Caco-2 (cell line): ENCODE data around the gene RSPH6A. TPM values are rescaled to one million over a fixed set of nuclear protein-coding genes. Genes with fewer than 3 reads are reported as not detected.
A peak's percentile ranks its signal among the peaks of the same experiment; 100 is the strongest.

Source experiments
- BruUV-seq: library from RNA; stranded (reverse); fragments of 400-500 nt; replicated peaks from 2 replicates; lab custom pipeline; 2021; lab: Mats Ljungman, UMichigan
- CTCF ChIA-PET: fragments of 300-600 bp; sonication (Branson Sonifier 250); formaldehyde crosslinking; loops from one replicate; lab custom pipeline; 2022; ENCODE audit warnings: antibody characterized with exemption; lab: Charles Lee
- POLR2A ChIA-PET: fragments of 300-600 bp; sonication (Branson Sonifier 250); formaldehyde crosslinking; loops from one replicate; lab custom pipeline; 2022; ENCODE audit warnings: antibody characterized with exemption; lab: Charles Lee
- DNase-seq, 2 experiments: peaks; one replicate each; pipeline versions ENCODE4 v3.0.0 to v3.0.0-alpha.2; 2020 to 2022
- H3K27me3 ChIP-seq: replicated peaks from 2 replicates; pipeline ENCODE4 v1.6.0; 2011; ENCODE audit warnings: low read length; ENCODE audit not compliant: control insufficient read depth, insufficient read depth
- H3K36me3 ChIP-seq: 2 replicates; pipeline ENCODE4 v1.5.1; 2011; ENCODE audit warnings: low read length; ENCODE audit not compliant: control insufficient read depth, insufficient read depth
- H3K4me1 ChIP-seq: fragments of 250-450 bp; sonication (Bioruptor Pico); 2 replicates; pipeline ENCODE4 v1.5.1; 2020; ENCODE audit warnings: mild to moderate bottlenecking
- H3K4me3 ChIP-seq: 2 replicates; pipeline ENCODE4 v1.5.1; 2011; ENCODE audit warnings: low read depth, mild to moderate bottlenecking, control low read depth, low read length
- H3K9me3 ChIP-seq: fragments of 250-450 bp; sonication (Bioruptor Pico); 2 replicates; pipeline ENCODE4 v1.5.1; 2020; ENCODE audit warnings: mild to moderate bottlenecking, moderate library complexity
- H3K27ac Mint-ChIP-seq: one replicate; pipeline ENCODE4 v1.8.0; 2022; ENCODE audit warnings: mixed read lengths; ENCODE audit not compliant: unreplicated experiment
- H3K27me3 Mint-ChIP-seq: one replicate; pipeline ENCODE4 v1.8.0; 2022; ENCODE audit warnings: mixed read lengths; ENCODE audit not compliant: insufficient read depth, unreplicated experiment
- H3K36me3 Mint-ChIP-seq: one replicate; pipeline ENCODE4 v1.8.0; 2022; ENCODE audit warnings: mild to moderate bottlenecking, mixed read lengths; ENCODE audit not compliant: insufficient read depth, unreplicated experiment
- H3K4me1 Mint-ChIP-seq: one replicate; pipeline ENCODE4 v1.8.0; 2022; ENCODE audit warnings: low read depth, mixed read lengths; ENCODE audit not compliant: unreplicated experiment
- H3K4me3 Mint-ChIP-seq: one replicate; pipeline ENCODE4 v1.8.0; 2022; ENCODE audit warnings: mild to moderate bottlenecking, moderate library complexity, mixed read lengths; ENCODE audit not compliant: unreplicated experiment
- H3K9me3 Mint-ChIP-seq: one replicate; pipeline ENCODE4 v1.8.0; 2022; ENCODE audit warnings: mixed read lengths; ENCODE audit not compliant: unreplicated experiment
- intact Hi-C: fragments of 100-400 bp; cut with micrococcal nuclease; formaldehyde crosslinking; loops from one replicate; pipeline ENCODE4 v1.10.0; 2022; ENCODE audit not compliant: unreplicated experiment
- total RNA-seq: library from RNA; stranded (reverse); gene quantifications from 2 replicates; pipeline ENCODE4 v1.2.3, GENCODE V29; 2022
- TF ChIP-seq, protein P1 (sequence below), 2 experiments: fragments of 200-600 bp in 1 of 2; IDR thresholded peaks; 1 replicate in 1 of 2; 2 replicates in 1 of 2; pipeline versions ENCODE4 v1.5.1 to v1.8.0; 2011 to 2022; ENCODE audit warnings: antibody characterized with exemption in 1 of 2, control low read depth in 1 of 2, inconsistent platforms in 1 of 2, low read depth in 1 of 2, low read length in 1 of 2, mild to moderate bottlenecking in 1 of 2, moderate library complexity in 1 of 2; ENCODE audit not compliant: insufficient read depth in 1 of 2, severe bottlenecking in 1 of 2, unreplicated experiment in 1 of 2

The RSPH6A gene
- total RNA-seq, 1 experiment from 2014 or later: 0.23 TPM

GRCh38 chr19:45863840-45864628 lies 48.9 kb upstream of the RSPH6A start, which contains the start of gene FOXA3:
TSS of gene FOXA3 (plus strand) at chr19:45864326. CDS start at chr19:45864457, 131 bp downstream.
- intact Hi-C loops: loop anchor here (1.0 to 2.0 kb wide), 4 partner anchors 18 to 133 kb away; partner anchors contain the start of genes CCDC61 and FBXO46
- TF ChIP-seq, protein P1, sequence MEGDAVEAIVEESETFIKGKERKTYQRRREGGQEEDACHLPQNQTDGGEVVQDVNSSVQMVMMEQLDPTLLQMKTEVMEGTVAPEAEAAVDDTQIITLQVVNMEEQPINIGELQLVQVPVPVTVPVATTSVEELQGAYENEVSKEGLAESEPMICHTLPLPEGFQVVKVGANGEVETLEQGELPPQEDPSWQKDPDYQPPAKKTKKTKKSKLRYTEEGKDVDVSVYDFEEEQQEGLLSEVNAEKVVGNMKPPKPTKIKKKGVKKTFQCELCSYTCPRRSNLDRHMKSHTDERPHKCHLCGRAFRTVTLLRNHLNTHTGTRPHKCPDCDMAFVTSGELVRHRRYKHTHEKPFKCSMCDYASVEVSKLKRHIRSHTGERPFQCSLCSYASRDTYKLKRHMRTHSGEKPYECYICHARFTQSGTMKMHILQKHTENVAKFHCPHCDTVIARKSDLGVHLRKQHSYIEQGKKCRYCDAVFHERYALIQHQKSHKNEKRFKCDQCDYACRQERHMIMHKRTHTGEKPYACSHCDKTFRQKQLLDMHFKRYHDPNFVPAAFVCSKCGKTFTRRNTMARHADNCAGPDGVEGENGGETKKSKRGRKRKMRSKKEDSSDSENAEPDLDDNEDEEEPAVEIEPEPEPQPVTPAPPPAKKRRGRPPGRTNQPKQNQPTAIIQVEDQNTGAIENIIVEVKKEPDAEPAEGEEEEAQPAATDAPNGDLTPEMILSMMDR (IDR thresholded peaks at IDR 0.05; ENCODE audit: insufficient read depth in 1 of 2, low read depth in 1 of 2, low read length in 1 of 2, severe bottlenecking in 1 of 2, unreplicated experiment in 1 of 2): peak; percentile 70 to 79
- peak; percentile 72 to 87 for DNase-seq
- peaks cover 14% of the 10 kb centered on the region for H3K4me1 Mint-ChIP-seq
- Histone ChIP-seq H3K9me3 (no peaks in the 10 kb centered on the region), H3K27me3 (no peaks in the 10 kb centered on the region), H3K4me1 (no peaks in the 10 kb centered on the region), H3K4me3 (peak within 1 kb of the TSS; percentile 60), H3K36me3 (peaks cover 1% of the 10 kb centered on the region; the same call in 1 of the 2 replicates)
- H3K27ac Mint-ChIP-seq: peak within 1 kb of the TSS; percentile 95
- BruUV-seq: no TSS peak
- peak within 1 kb of the TSS; percentile 98 for H3K4me3 Mint-ChIP-seq
- H3K36me3 Mint-ChIP-seq: peaks cover 55% of the 10 kb centered on the region
- no peaks in the 10 kb centered on the region for H3K27me3 Mint-ChIP-seq
- POLR2A ChIA-PET: interaction anchor here (0.5 to 2.9 kb wide), 17 partner anchors 10 to 1975 kb away, joined by 3 to 84 read pairs (median 4); partner anchors contain the start of genes CCDC61, DMPK, DMWD and IRF2BP1
- H3K9me3 Mint-ChIP-seq: no peaks in the 10 kb centered on the region
- CTCF ChIA-PET: interaction anchor here (0.6 to 3.6 kb wide), 25 partner anchors 8 to 793 kb away, joined by 3 to 86 read pairs (median 5); partner anchors contain the start of genes CCDC61, DMWD, IRF2BP1 and MYPOP

- Mint-ChIP-seq H3K27ac (peak overlapping the region; percentile 95), H3K9me3 (no peaks in the 10 kb centered on the region), H3K4me3 (peak overlapping the region; percentile 98), H3K4me1 (peaks cover 14% of the 10 kb centered on the region), H3K27me3 (no peaks in the 10 kb centered on the region), H3K36me3 (peaks cover 61% of the 10 kb centered on the region)
- intact Hi-C loops: loop anchor here (1.0 to 2.0 kb wide), 4 partner anchors 19 to 133 kb away; partner anchors contain the start of genes CCDC61 and FBXO46
- TF ChIP-seq, protein P1 (IDR thresholded peaks at IDR 0.05; ENCODE audit: insufficient read depth in 1 of 2, low read depth in 1 of 2, low read length in 1 of 2, severe bottlenecking in 1 of 2, unreplicated experiment in 1 of 2): no peak
- DNase-seq: no peak
- Histone ChIP-seq H3K4me3 (peak overlapping the region; percentile 60), H3K9me3 (no peaks in the 10 kb centered on the region), H3K36me3 (peaks cover 1% of the 10 kb centered on the region; the same call in 1 of the 2 replicates), H3K27me3 (no peaks in the 10 kb centered on the region), H3K4me1 (no peaks in the 10 kb centered on the region)
- BruUV-seq: no TSS peak
- POLR2A ChIA-PET: interaction anchor here (0.5 to 2.9 kb wide), 16 partner anchors 11 to 1975 kb away, joined by 3 to 84 read pairs (median 4); partner anchors contain the start of genes CCDC61, DMPK, DMWD and IRF2BP1
- CTCF ChIA-PET: interaction anchor here (0.6 to 3.6 kb wide), 17 partner anchors 9 to 793 kb away, joined by 3 to 86 read pairs (median 5); partner anchors contain the start of genes CCDC61, DMWD, IRF2BP1 and MYPOP
Observed at GRCh38 chr19:45863335-45863839, 48.3 kb upstream of the RSPH6A start.
